Measurements from ENCODE around the gene PHACTR1.

GRCh38 chr6:12841619-12842018 is 125.1 kb downstream of the PHACTR1 start:
- TF ChIP-seq, protein P1, sequence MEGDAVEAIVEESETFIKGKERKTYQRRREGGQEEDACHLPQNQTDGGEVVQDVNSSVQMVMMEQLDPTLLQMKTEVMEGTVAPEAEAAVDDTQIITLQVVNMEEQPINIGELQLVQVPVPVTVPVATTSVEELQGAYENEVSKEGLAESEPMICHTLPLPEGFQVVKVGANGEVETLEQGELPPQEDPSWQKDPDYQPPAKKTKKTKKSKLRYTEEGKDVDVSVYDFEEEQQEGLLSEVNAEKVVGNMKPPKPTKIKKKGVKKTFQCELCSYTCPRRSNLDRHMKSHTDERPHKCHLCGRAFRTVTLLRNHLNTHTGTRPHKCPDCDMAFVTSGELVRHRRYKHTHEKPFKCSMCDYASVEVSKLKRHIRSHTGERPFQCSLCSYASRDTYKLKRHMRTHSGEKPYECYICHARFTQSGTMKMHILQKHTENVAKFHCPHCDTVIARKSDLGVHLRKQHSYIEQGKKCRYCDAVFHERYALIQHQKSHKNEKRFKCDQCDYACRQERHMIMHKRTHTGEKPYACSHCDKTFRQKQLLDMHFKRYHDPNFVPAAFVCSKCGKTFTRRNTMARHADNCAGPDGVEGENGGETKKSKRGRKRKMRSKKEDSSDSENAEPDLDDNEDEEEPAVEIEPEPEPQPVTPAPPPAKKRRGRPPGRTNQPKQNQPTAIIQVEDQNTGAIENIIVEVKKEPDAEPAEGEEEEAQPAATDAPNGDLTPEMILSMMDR (IDR thresholded peaks at IDR 0.05): no peak
- TF ChIP-seq POLR2AphosphoS5 (IDR thresholded peaks at IDR 0.05; ENCODE audit: low read depth, low read length): no peak
- TF ChIP-seq SIN3A (IDR thresholded peaks at IDR 0.05; ENCODE audit: borderline replicate concordance, insufficient read depth, low read depth, low read length): no peak
- no peak for TF ChIP-seq REST (IDR thresholded peaks at IDR 0.05; ENCODE audit: insufficient read depth in 1 of 2, low read depth in 2 of 2, low read length in 1 of 2)
